Type B pancreatic cell (in vitro differentiated cells): ENCODE measurements around the gene FAF1. TPM values are rescaled to one million over a fixed set of nuclear protein-coding genes. Genes with fewer than 3 reads are reported as not detected.

Source experiments
- DNase-seq: peaks from one replicate; pipeline ENCODE4 v3.0.0; 2021; ENCODE audit warnings: mixed read lengths; ENCODE audit not compliant: unreplicated experiment; ENCODE audit errors: extremely low spot score
- H3K27ac Mint-ChIP-seq: 2 replicates; pipeline ENCODE4 v1.8.0; 2021; ENCODE audit warnings: mild to moderate bottlenecking, mixed read lengths
- H3K27me3 Mint-ChIP-seq: 2 replicates; pipeline ENCODE4 v1.8.0; 2021; ENCODE audit warnings: mixed read lengths
- H3K36me3 Mint-ChIP-seq: 2 replicates; pipeline ENCODE4 v1.8.0; 2021; ENCODE audit warnings: mixed read lengths
- H3K4me1 Mint-ChIP-seq: one replicate; pipeline ENCODE4 v1.8.0; 2021; ENCODE audit warnings: mixed read lengths; ENCODE audit not compliant: unreplicated experiment
- H3K4me3 Mint-ChIP-seq: 2 replicates; pipeline ENCODE4 v1.8.0; 2021; ENCODE audit warnings: mild to moderate bottlenecking, mixed read lengths
- H3K9me3 Mint-ChIP-seq: 2 replicates; pipeline ENCODE4 v1.8.0; 2021; ENCODE audit warnings: mixed read lengths
- total RNA-seq: library from RNA; stranded (reverse); gene quantifications from 2 replicates; pipeline ENCODE4 v1.2.1, GENCODE V29; 2021; ENCODE audit warnings: low replicate concordance
- TF ChIP-seq, protein P1 (sequence below): fragments of 200-600 bp; sonication (generic); conservative IDR thresholded peaks from 2 replicates; pipeline ENCODE4 v1.5.0; 2021; ENCODE audit warnings: antibody characterized with exemption, mild to moderate bottlenecking

FAF1 gene
- total RNA-seq, 1 donor from 2014 or later: 49.9 TPM

DNA sequence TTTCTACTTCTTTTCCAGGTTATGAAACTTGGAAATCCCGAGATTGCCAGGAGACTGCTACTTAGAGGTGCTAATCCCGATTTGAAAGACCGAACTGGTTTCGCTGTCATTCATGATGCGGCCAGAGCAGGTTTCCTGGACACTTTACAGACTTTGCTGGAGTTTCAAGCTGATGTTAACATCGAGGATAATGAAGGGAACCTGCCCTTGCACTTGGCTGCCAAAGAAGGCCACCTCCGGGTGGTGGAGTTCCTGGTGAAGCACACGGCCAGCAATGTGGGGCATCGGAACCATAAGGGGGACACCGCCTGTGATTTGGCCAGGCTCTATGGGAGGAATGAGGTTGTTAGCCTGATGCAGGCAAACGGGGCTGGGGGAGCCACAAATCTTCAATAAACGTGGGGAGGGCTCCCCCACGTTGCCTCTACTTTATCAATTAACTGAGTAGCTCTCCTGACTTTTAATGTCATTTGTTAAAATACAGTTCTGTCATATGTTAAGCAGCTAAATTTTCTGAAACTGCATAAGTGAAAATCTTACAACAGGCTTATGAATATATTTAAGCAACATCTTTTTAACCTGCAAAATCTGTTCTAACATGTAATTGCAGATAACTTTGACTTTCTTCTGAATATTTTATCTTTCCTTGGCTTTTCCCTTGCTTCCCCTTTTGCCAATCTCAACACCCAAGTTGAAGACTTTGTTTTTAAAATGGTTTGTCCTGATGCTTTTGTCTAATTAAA lies 14.0 kb upstream of the FAF1 start:
- H3K4me3 Mint-ChIP-seq: no peak overlapping the region
- TF ChIP-seq, protein P1, sequence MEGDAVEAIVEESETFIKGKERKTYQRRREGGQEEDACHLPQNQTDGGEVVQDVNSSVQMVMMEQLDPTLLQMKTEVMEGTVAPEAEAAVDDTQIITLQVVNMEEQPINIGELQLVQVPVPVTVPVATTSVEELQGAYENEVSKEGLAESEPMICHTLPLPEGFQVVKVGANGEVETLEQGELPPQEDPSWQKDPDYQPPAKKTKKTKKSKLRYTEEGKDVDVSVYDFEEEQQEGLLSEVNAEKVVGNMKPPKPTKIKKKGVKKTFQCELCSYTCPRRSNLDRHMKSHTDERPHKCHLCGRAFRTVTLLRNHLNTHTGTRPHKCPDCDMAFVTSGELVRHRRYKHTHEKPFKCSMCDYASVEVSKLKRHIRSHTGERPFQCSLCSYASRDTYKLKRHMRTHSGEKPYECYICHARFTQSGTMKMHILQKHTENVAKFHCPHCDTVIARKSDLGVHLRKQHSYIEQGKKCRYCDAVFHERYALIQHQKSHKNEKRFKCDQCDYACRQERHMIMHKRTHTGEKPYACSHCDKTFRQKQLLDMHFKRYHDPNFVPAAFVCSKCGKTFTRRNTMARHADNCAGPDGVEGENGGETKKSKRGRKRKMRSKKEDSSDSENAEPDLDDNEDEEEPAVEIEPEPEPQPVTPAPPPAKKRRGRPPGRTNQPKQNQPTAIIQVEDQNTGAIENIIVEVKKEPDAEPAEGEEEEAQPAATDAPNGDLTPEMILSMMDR: no peak
- H3K27me3 Mint-ChIP-seq: peaks cover 91% of the 10 kb centered on the region
- no peak overlapping the region for H3K27ac Mint-ChIP-seq
- H3K9me3 Mint-ChIP-seq: no peaks in the 10 kb centered on the region
- peaks cover 15% of the 10 kb centered on the region for H3K4me1 Mint-ChIP-seq
- DNase-seq: no peak
- H3K36me3 Mint-ChIP-seq: no peaks in the 10 kb centered on the region

GRCh38 chr1:50973255-50973654 lies 13.2 kb upstream of the FAF1 start:
- Mint-ChIP-seq H3K36me3 (no peaks in the 10 kb centered on the region), H3K27ac (no peak overlapping the region), H3K4me3 (no peak overlapping the region), H3K9me3 (no peaks in the 10 kb centered on the region), H3K4me1 (peaks cover 8% of the 10 kb centered on the region), H3K27me3 (peaks cover 88% of the 10 kb centered on the region)
- DNase-seq: no peak
- TF ChIP-seq, protein P1: no peak

DNA sequence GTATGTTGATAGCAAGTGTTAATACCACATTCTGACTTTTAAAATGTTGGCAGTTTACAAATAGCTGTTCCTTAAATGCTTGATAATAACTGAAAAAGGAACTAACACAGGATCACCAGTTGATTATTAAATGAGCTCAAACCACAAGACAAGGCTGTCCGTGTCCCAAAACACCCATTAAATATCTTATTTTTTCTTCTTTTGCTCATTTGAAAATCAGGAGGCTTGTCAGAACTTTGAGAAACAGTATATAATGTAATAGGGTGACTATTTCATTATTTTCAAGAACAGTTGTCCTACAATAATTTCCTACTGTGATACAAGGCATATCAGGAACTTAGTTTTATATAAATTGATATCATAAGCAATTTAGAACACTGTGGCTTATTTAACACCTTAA lies 12.7 kb upstream of the FAF1 start:
- H3K27me3 Mint-ChIP-seq: peaks cover 88% of the 10 kb centered on the region

DNA sequence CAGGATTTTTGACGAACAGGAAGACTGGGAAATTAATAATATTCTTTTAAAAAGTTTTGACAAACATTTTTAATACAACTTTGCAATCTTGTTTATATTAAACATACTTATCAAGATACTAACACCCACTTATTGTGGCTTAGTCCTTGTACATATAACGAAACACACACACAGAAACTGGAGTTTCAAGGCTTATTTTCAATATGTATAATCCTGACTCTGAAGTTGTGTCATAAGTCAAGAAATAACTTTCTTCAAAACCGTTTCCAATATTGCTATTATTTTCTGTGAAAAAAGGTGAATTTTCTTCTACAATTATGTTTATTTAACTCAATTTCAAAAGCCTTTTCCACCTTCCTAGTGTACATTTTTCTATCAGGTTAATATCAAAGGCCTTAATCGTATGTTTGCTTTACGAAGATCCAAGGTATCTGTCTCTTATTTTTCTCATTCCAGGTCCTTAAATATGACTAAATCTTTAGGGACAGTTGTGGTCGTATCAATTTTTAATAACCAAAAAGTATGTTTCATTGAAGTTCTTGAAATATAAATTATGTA lies 11.8 kb upstream of the FAF1 start:
- Mint-ChIP-seq H3K27me3 (peaks cover 87% of the 10 kb centered on the region), H3K27ac (no peak overlapping the region), H3K4me1 (peaks cover 8% of the 10 kb centered on the region), H3K36me3 (no peaks in the 10 kb centered on the region), H3K4me3 (no peak overlapping the region), H3K9me3 (no peaks in the 10 kb centered on the region)
- no peak for DNase-seq
- TF ChIP-seq, protein P1: no peak

More for the DNA sequence above, 12.7 kb upstream of the FAF1 start:
- Mint-ChIP-seq H3K9me3 (no peaks in the 10 kb centered on the region), H3K4me3 (no peak overlapping the region), H3K27ac (no peak overlapping the region), H3K36me3 (no peaks in the 10 kb centered on the region), H3K4me1 (peaks cover 8% of the 10 kb centered on the region)
- TF ChIP-seq, protein P1: no peak
- DNase-seq: no peak

DNA sequence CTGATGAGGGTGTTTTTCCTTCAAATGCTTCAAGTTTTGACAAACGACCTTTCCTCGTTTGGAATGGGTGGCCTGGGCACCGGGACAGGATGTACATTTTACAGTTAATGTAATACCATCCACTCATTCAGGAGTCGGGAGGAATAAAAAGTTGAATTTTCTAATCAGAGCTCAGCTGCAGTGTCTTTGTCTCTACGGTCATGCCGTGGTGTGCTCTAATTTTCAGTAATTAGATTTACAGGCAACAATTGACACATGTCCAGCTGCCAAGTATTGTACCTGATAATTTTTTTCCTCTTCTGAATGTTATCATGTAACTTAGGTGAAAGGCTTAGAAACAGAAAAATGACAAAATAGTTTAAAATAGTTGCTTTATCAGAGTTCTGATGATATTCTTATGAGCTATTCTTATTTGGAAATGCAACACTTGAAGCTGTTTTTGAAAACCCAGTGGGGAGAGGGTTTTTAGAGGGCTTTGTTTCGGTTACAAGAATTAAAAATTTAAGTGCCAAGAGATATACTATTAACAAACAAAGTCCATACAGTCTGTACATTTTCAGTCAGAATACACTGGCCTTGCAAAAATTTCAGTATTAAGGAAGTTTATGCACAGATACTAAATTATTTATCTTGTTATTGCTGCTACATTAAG lies 11.0 kb upstream of the FAF1 start:
- no peak overlapping the region for H3K4me3 Mint-ChIP-seq
- H3K4me1 Mint-ChIP-seq: peaks cover 8% of the 10 kb centered on the region
- no peak for DNase-seq
- peaks cover 86% of the 10 kb centered on the region for H3K27me3 Mint-ChIP-seq
- H3K9me3 Mint-ChIP-seq: no peaks in the 10 kb centered on the region
- no peak overlapping the region for H3K27ac Mint-ChIP-seq
- no peaks in the 10 kb centered on the region for H3K36me3 Mint-ChIP-seq
- TF ChIP-seq, protein P1: no peak
